Measurements from ENCODE around the gene NANOS3. TPM values are rescaled to one million over a fixed set of nuclear protein-coding genes. Genes with fewer than 3 reads are reported as not detected.

Gene NANOS3
- total and polyA plus RNA-seq, 9 of the 15 experiments (the other 6 are each of a cell fraction or from before 2014, with no cell fraction given): not detected

DNA sequence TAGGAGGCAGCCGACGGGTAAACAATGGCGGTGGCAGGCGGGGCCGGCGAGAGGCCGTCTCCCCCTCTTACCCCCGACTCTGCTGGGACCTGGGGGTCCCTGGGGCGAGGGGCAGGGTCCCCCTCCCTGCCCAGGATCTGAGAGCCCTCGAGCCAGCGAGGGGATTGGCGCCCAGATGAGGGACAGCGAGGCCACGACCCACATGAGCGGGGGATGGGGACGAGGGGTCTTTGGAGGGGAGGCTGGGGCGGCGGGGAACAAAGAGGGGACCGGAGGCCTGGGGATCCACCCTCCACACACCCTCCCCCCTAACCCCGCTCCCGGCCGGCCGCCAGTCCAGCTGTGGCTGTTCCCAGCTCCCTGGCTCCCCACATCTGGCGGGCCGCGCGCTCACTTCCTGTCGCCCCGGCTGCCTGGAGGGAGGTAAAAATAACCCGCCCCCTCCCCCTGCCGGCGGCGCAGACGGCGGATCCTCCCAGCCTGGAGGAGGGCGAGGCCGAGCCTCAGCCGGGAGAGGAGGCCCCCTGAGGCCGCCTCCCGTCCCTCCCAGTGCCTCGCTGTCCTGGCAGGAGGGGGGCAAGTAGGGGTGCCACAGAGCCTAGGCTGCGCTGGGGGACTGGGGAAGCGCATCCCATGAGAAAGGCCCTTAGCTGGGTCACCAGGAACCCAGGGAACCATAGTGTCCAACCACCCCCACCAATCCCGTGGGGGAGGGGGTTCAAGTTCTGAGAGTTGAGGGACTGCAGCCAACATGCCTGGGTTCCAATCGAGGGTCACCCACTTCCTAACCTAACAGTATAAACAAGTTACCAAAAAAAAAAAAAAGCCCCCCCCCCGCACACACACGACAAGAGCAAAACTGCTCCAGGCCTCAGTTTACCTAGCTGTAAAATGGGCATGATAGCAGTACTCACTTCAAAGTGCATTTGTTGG lies 29.3 kb upstream of the NANOS3 start:
- H3K9ac ChIP-seq (ENCODE audit: insufficient read depth in 1 of 2, low read depth in 2 of 2, low read length in 2 of 2): peak overlapping the region; percentile 90 to 98
- in situ Hi-C loops (cut with MboI): loop anchor here (10.0 kb wide), 1 partner anchor 573 kb away; no protein-coding TSS in a partner anchor
- 7% methylated on average over 26 of the region's 47 CpGs for WGBS (ENCODE audit: insufficient coverage, low coverage, missing lambda C conversion rate)
- peak; percentile 49 for FAIRE-seq
- H3K4me2 ChIP-seq (ENCODE audit: insufficient read depth, low read length): peak overlapping the region; percentile 79
- peak; percentile 82 for ATAC-seq
- peak overlapping the region; percentile 98 for H3K27ac ChIP-seq (ENCODE audit: extremely low read depth, low read depth, low read length)
- H3K36me3 ChIP-seq (ENCODE audit: control insufficient read depth, insufficient read depth, low read length): no peaks in the 10 kb centered on the region
- DNase-seq (ENCODE audit: extremely low read depth in 1 of 4, low spot score in 3 of 4): peak; percentile 81 to 96 (median 88)
- intact Hi-C loops (cut with micrococcal nuclease): no loop called here
- no peaks in the 10 kb centered on the region for H3K9me3 ChIP-seq (replicated peaks; ENCODE audit: control insufficient read depth, insufficient read depth, low read depth, low read length)
- H3K27me3 ChIP-seq (ENCODE audit: control insufficient read depth in 2 of 2, insufficient read depth in 2 of 2, low read length in 2 of 2): no peaks in the 10 kb centered on the region
- no peaks in the 10 kb centered on the region for H4K20me1 ChIP-seq (replicated peaks; ENCODE audit: control insufficient read depth, insufficient read depth, low read length)
- peaks cover 3% of the 10 kb centered on the region for H3K79me2 ChIP-seq (ENCODE audit: control insufficient read depth, insufficient read depth, low read length)
- ChIA-PET POLR2A (interaction anchor here (0.5 to 2.4 kb wide), 6 partner anchors 8 to 388 kb away, joined by 3 to 9 read pairs (median 4); partner anchors contain the start of gene C19orf53), CTCF (ENCODE audit: low intra/inter-chr PET ratio) (interaction anchor here (1.2 kb wide), 1 partner anchor 62 kb away, joined by 3 read pairs; no protein-coding TSS in a partner anchor)
- BruUV-seq (replicated peaks): TSS peak; percentile 68
- H2AFZ ChIP-seq (ENCODE audit: low read depth, low read length): peak overlapping the region; percentile 79
- H3K9me1 ChIP-seq (ENCODE audit: control insufficient read depth, insufficient read depth, low read length): no peaks in the 10 kb centered on the region
- H3K4me1 ChIP-seq (replicated peaks in 1 of 2; ENCODE audit: control insufficient read depth in 2 of 2, insufficient read depth in 2 of 2, low read length in 2 of 2): peaks cover 50 to 81% of the 10 kb centered on the region in 2 experiments
- H3K4me3 ChIP-seq: peak overlapping the region; percentile 49
- TF ChIP-seq RBFOX2 (IDR thresholded peaks at IDR 0.05; ENCODE audit: low read depth, low read length): peak; percentile 92
- TF ChIP-seq ZBED1 (IDR thresholded peaks at IDR 0.05): no peak
- peak; percentile 98 for TF ChIP-seq PCBP1 (IDR thresholded peaks at IDR 0.05; ENCODE audit: low read depth, low read length, poor library complexity, severe bottlenecking)
- no peak for TF ChIP-seq EZH2 (IDR thresholded peaks at IDR 0.05; ENCODE audit: borderline replicate concordance, low read depth, low read length)
- TF ChIP-seq CBX8 (IDR thresholded peaks at IDR 0.05; ENCODE audit: borderline replicate concordance, extremely low read depth, low read depth, low read length, poor library complexity, severe bottlenecking): no peak
- no peak for TF ChIP-seq ZNF124 (CRISPR knock-in tag; IDR thresholded peaks at IDR 0.05)
- TF ChIP-seq KLF16 (IDR thresholded peaks at IDR 0.05): peak; percentile 48; the same call in 1 of the 2 replicates
- peak; percentile 82 for TF ChIP-seq MYNN (IDR thresholded peaks at IDR 0.05)
- no peak for TF ChIP-seq MYNN (CRISPR knock-in tag; IDR thresholded peaks at IDR 0.05)
- TF ChIP-seq ZNF584 (CRISPR knock-in tag; IDR thresholded peaks at IDR 0.05; ENCODE audit: low read depth): peak; percentile 63; the same call in 1 of the 2 replicates
- TF ChIP-seq, protein P1, sequence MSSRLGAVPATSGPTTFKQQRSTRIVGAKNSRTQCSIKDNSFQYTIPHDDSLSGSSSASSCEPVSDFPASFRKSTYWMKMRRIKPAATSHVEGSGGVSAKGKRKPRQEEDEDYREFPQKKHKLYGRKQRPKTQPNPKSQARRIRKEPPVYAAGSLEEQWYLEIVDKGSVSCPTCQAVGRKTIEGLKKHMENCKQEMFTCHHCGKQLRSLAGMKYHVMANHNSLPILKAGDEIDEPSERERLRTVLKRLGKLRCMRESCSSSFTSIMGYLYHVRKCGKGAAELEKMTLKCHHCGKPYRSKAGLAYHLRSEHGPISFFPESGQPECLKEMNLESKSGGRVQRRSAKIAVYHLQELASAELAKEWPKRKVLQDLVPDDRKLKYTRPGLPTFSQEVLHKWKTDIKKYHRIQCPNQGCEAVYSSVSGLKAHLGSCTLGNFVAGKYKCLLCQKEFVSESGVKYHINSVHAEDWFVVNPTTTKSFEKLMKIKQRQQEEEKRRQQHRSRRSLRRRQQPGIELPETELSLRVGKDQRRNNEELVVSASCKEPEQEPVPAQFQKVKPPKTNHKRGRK (tag; IDR thresholded peaks at IDR 0.05): no peak
- TF ChIP-seq PRPF4 (IDR thresholded peaks at IDR 0.05; ENCODE audit: insufficient read depth, low read depth, low read length, poor library complexity, severe bottlenecking): peak; percentile 78
- TF ChIP-seq, protein P2, sequence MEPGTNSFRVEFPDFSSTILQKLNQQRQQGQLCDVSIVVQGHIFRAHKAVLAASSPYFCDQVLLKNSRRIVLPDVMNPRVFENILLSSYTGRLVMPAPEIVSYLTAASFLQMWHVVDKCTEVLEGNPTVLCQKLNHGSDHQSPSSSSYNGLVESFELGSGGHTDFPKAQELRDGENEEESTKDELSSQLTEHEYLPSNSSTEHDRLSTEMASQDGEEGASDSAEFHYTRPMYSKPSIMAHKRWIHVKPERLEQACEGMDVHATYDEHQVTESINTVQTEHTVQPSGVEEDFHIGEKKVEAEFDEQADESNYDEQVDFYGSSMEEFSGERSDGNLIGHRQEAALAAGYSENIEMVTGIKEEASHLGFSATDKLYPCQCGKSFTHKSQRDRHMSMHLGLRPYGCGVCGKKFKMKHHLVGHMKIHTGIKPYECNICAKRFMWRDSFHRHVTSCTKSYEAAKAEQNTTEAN (CRISPR knock-in tag; IDR thresholded peaks at IDR 0.05): no peak
- peak in 1 of 2 experiments; percentile 30; a peak in 1 of 4 replicates for TF ChIP-seq FOXK2 (conservative IDR thresholded peaks at IDR 0.05 in 1 of 2, IDR thresholded peaks at IDR 0.05 in 1 of 2; ENCODE audit: low read depth in 2 of 2)
- TF ChIP-seq ZNF707 (CRISPR knock-in tag; conservative IDR thresholded peaks at IDR 0.05): no peak
- TF ChIP-seq ZNF586 (CRISPR knock-in tag; conservative IDR thresholded peaks at IDR 0.05): no peak
- peak; percentile 62 for TF ChIP-seq MBD2 (IDR thresholded peaks at IDR 0.05; ENCODE audit: borderline replicate concordance, low read depth)
- TF ChIP-seq MAFF (IDR thresholded peaks at IDR 0.05; ENCODE audit: low read length): no peak
- no peak for TF ChIP-seq FOSL1 (tag; conservative IDR thresholded peaks at IDR 0.05)
